ENCODE data around the gene TMEM47.

GRCh38 chrX:34659575-34659974 lies 2.5 kb upstream of the TMEM47 start:
- TF ChIP-seq, protein P1, sequence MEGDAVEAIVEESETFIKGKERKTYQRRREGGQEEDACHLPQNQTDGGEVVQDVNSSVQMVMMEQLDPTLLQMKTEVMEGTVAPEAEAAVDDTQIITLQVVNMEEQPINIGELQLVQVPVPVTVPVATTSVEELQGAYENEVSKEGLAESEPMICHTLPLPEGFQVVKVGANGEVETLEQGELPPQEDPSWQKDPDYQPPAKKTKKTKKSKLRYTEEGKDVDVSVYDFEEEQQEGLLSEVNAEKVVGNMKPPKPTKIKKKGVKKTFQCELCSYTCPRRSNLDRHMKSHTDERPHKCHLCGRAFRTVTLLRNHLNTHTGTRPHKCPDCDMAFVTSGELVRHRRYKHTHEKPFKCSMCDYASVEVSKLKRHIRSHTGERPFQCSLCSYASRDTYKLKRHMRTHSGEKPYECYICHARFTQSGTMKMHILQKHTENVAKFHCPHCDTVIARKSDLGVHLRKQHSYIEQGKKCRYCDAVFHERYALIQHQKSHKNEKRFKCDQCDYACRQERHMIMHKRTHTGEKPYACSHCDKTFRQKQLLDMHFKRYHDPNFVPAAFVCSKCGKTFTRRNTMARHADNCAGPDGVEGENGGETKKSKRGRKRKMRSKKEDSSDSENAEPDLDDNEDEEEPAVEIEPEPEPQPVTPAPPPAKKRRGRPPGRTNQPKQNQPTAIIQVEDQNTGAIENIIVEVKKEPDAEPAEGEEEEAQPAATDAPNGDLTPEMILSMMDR (IDR thresholded peaks at IDR 0.05), result no peak
- TF ChIP-seq POLR2A (IDR thresholded peaks at IDR 0.05), result no peak

Data from thyroid gland (tissue), 4 donors.